Lower lobe of right lung (tissue), 2 donors: ENCODE data around the gene PTER. TPM values are rescaled to one million over a fixed set of nuclear protein-coding genes. Genes with fewer than 3 reads are reported as not detected.

Source experiments
- ATAC-seq, 2 donors: fragments of 200-7000 bp; cut with Tn5 transposase; one replicate each; pipeline ENCODE4 v1.9.1; 2020 to 2022; ENCODE audit warnings: mild to moderate bottlenecking in 2 of 2, moderate library complexity in 2 of 2
- DNase-seq: peaks from one replicate; pipeline ENCODE4 v3.0.0-alpha.2; 2020
- H3K27ac ChIP-seq: fragments of 200-600 bp; one replicate; pipeline ENCODE4 v1.8.0; 2022
- H3K27me3 ChIP-seq: fragments of 200-600 bp; one replicate; pipeline ENCODE4 v1.8.0; 2022; ENCODE audit warnings: low read depth
- H3K36me3 ChIP-seq: fragments of 200-600 bp; one replicate; pipeline ENCODE4 v1.8.0; 2022; ENCODE audit warnings: mild to moderate bottlenecking
- H3K4me1 ChIP-seq: fragments of 200-600 bp; one replicate; pipeline ENCODE4 v1.8.0; 2022
- H3K4me3 ChIP-seq: fragments of 200-600 bp; one replicate; pipeline ENCODE4 v1.8.0; 2022; ENCODE audit warnings: mild to moderate bottlenecking
- H3K9me3 ChIP-seq: fragments of 200-600 bp; one replicate; pipeline ENCODE4 v1.8.0; 2022
- intact Hi-C: fragments of 100-400 bp; cut with DNase I; formaldehyde crosslinking; loops from one replicate; pipeline ENCODE4 v1.11.0; 2022
- long read RNA-seq: library from polyadenylated mRNA; unstranded; transcript quantifications from one replicate; pipeline ENCODE4 v2.0.0, GENCODE V29; 2021
- total RNA-seq: library from RNA; stranded (reverse); fragmentation: NEBNext Ultra II Directional; extraction: Animal tissue kit (Norgen Biotek cat#: 25700); gene quantifications from one replicate; pipeline ENCODE4 v1.2.1, GENCODE V29; 2021
- TF ChIP-seq, protein P1 (sequence below): fragments of 200-600 bp; IDR thresholded peaks from one replicate; pipeline ENCODE4 v1.8.0; 2022; ENCODE audit warnings: antibody characterized with exemption, mild to moderate bottlenecking
- donor health status: DM: no; HTN: yes; CAD: no; lungs with severe emphysema.

PTER gene, protein sequence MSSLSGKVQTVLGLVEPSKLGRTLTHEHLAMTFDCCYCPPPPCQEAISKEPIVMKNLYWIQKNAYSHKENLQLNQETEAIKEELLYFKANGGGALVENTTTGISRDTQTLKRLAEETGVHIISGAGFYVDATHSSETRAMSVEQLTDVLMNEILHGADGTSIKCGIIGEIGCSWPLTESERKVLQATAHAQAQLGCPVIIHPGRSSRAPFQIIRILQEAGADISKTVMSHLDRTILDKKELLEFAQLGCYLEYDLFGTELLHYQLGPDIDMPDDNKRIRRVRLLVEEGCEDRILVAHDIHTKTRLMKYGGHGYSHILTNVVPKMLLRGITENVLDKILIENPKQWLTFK
- total RNA-seq, result 20.3 TPM
- long read RNA-seq, transcript PTER-202 (6 exons, 3,777 nt), result major isoform, 7 of 25 reads
- long read RNA-seq, transcript PTER-205 (5 exons, 1,203 nt), result minor isoform, 6 of 25 reads
- long read RNA-seq, partial matches to known transcripts, result 2 of 25 reads
- long read RNA-seq, other reads (novel, unspliced or antisense), result 9 of 25 reads

DNA sequence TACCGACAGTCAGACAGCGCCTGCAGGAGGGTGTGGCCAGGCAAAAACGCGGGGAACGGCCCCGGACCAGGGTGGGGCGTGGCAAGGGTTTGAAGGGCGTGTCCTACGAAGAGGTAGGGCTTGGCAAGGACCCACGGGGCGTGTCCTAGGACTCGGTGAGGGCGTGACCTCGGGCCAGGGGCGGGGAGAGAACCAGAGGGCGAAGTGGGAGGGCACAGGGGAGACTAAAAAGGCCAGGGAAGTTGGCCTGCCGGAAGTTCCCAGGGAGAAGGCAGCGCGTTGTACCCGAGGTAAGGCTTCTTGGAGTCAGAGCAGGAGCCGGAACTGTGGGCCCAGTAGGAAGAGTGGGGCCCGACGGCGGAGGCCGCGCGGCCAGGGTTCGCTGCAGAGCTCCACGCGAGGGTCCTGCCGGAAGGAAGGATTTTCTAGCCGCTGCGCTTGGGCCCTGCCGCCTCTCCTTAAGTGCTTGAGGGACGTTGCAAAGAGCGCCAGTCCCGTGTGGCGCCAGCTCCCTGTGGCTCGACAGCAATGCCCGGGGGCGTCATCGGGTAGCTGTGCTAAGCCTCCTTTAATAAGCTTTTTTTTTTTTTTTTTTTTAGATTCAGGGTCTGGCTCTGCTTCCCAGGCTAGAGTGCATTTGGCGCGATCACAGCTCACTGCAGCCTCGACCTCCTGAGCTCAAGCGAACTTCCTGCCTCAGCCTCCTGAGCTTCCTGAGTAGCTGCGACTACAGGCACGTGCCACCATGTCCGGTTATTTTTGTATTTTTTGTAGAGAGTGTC is at the start of gene PTER:
PTER (plus strand) TSS at position 253 of the 782 bp plus-strand sequence. CDS start 47,375 bp downstream, outside the sequence.
- ATAC-seq, result peak; percentile 98 to 100
- intact Hi-C loops, result no loop called here

DNA sequence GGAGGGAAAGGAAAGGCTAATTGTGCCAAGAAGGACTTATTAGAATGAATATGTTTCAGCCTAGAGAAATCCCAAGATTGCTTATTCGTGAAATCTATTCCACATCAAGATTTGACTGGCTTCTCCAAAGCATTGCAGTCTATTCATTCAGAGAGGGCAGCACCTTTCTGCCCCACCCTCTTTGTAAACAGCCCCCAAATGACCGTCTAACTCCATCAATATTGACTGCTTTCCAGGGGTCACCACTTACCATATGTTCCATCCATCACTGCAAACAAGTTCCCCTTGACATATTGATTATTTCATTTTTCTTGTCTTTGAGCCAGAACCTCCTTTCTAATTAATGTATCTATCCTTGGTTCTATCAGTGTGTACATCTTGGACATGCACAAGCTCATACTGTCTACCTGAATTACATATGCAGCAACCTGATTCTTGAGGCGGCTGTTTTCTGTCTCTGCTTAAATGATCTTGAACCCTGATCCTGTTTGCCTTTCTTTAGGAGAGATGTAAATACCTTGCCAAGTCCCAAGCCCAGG is 44.2 kb upstream of the PTER start:
- Histone ChIP-seq H3K4me1 (no peaks in the 10 kb centered on the region), H3K9me3 (no peaks in the 10 kb centered on the region), H3K27ac (no peak overlapping the region), H3K27me3 (no peaks in the 10 kb centered on the region), H3K4me3 (no peak overlapping the region), H3K36me3 (no peaks in the 10 kb centered on the region)
- DNase-seq (no peak), ATAC-seq (no peak)
- TF ChIP-seq, protein P1, sequence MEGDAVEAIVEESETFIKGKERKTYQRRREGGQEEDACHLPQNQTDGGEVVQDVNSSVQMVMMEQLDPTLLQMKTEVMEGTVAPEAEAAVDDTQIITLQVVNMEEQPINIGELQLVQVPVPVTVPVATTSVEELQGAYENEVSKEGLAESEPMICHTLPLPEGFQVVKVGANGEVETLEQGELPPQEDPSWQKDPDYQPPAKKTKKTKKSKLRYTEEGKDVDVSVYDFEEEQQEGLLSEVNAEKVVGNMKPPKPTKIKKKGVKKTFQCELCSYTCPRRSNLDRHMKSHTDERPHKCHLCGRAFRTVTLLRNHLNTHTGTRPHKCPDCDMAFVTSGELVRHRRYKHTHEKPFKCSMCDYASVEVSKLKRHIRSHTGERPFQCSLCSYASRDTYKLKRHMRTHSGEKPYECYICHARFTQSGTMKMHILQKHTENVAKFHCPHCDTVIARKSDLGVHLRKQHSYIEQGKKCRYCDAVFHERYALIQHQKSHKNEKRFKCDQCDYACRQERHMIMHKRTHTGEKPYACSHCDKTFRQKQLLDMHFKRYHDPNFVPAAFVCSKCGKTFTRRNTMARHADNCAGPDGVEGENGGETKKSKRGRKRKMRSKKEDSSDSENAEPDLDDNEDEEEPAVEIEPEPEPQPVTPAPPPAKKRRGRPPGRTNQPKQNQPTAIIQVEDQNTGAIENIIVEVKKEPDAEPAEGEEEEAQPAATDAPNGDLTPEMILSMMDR, result no peak
- intact Hi-C loops, result no loop called here

More for the DNA sequence above, at the start of gene PTER:
- Histone ChIP-seq H3K27ac (peak within 1 kb of the TSS; percentile 86), H3K4me3 (peak within 1 kb of the TSS; percentile 70), H3K4me1 (peaks cover 43% of the 10 kb centered on the region), H3K36me3 (no peaks in the 10 kb centered on the region), H3K27me3 (no peaks in the 10 kb centered on the region), H3K9me3 (no peaks in the 10 kb centered on the region)
- TF ChIP-seq, protein P1, result no peak
- peak; percentile 98 for DNase-seq

DNA sequence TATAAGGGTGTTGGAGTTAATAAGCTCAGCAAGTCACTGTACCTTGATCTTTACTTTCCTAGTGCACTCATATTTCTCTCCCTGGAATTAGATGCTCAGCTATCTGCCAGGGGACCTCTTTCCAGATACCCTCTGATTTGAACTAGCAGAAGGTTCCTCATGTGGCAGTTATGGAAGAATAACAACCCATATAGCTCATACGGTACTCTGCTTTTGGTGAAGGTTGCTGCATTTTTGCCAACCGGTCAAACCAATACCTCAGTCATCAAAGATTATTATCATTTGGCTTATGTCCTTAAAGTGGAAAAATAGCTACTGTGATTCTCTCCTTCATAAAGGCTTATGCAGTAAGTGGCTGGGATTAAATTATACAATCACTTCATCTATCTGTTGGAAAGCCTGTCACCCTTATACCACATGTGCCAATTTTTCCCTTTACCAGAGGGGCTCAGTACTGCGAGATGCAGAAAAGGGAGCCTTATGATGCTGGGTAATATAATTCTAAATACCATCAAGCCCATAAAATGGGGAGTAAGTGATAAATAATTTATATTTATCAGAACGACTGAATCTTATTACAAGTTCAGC is 43.4 kb upstream of the PTER start:
- Histone ChIP-seq H3K9me3 (no peaks in the 10 kb centered on the region), H3K27ac (no peak overlapping the region), H3K4me3 (no peak overlapping the region), H3K36me3 (no peaks in the 10 kb centered on the region), H3K4me1 (no peaks in the 10 kb centered on the region), H3K27me3 (no peaks in the 10 kb centered on the region)
- ATAC-seq (no peak), DNase-seq (no peak)
- TF ChIP-seq, protein P1, result no peak
- intact Hi-C loops, result no loop called here

DNA sequence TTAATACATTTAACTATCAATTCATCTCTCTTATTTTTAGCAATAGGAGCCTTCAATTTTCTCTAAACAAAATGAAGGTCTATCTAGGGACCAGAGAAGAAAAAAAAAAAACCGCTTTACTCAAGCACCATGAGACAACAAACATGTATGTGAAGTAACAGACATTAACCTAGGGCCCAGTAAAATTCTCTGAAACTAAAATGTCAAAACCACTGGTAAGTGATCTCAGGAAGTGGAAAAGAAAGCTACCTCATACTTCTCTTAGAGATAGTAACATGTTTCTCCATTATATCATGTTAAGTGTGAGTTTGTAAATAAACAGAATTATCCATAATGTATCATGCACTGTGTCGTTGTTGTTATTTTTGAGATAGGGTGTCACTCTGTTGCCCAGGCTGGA is 35.4 kb upstream of the PTER start:
- intact Hi-C loops, result no loop called here
- Histone ChIP-seq H3K27ac (no peak overlapping the region), H3K9me3 (no peaks in the 10 kb centered on the region), H3K4me1 (no peaks in the 10 kb centered on the region), H3K27me3 (no peaks in the 10 kb centered on the region), H3K36me3 (no peaks in the 10 kb centered on the region), H3K4me3 (no peak overlapping the region)
- no peak for ATAC-seq
- TF ChIP-seq, protein P1, result no peak
- no peak for DNase-seq

DNA sequence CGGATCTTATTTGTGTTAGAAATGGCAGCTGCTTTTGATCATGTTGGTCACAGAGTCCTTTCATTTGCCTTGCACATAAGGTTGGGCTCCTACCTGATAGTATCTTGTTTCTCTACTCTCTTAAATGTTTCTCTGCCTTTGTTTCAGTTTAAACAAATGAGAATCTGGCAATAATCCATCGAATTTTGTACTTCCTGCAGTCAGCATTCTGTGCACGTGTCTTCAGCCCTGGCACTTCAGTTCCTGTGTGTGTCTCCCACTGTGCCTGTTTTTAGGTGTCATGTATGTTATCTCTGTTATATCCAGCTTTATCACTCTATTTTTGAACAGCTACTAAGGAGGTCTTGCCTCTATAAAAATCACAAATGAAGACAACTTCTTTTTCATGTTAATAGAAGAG is 28.4 kb upstream of the PTER start:
- H3K27ac ChIP-seq, result no peak overlapping the region
- H3K27me3 ChIP-seq, result no peaks in the 10 kb centered on the region
- intact Hi-C loops, result no loop called here
- ATAC-seq (no peak), DNase-seq (no peak)
- no peaks in the 10 kb centered on the region for H3K4me1 ChIP-seq
- H3K4me3 ChIP-seq, result no peak overlapping the region
- H3K36me3 ChIP-seq, result no peaks in the 10 kb centered on the region
- TF ChIP-seq, protein P1, result no peak
- no peaks in the 10 kb centered on the region for H3K9me3 ChIP-seq
